Ishikawa (cell line): ENCODE results near the gene DCST2.
"Not testable (repeated sequence)": the region's sequence is repeated elsewhere in the genome, so short reads cannot be mapped to it uniquely, and the experiment has no call there.

Source experiments
- CEBPB ChIP-seq: IDR thresholded peaks from 2 replicates; pipeline ENCODE4 v1.6.1; 2012
- CREB1 ChIP-seq: IDR thresholded peaks from 2 replicates; pipeline ENCODE4 v1.6.1; 2012; ENCODE audit warnings: low read depth
- EGR1 ChIP-seq: IDR thresholded peaks from 2 replicates; pipeline ENCODE4 v1.6.1; 2012
- EP300 ChIP-seq: IDR thresholded peaks from 2 replicates; pipeline ENCODE4 v1.6.1; 2012; ENCODE audit warnings: borderline replicate concordance
- FOXM1 ChIP-seq: IDR thresholded peaks from 2 replicates; pipeline ENCODE4 v1.6.1; 2012; ENCODE audit warnings: low read depth, borderline replicate concordance
- MAX ChIP-seq: IDR thresholded peaks from 2 replicates; pipeline ENCODE4 v1.6.1; 2012
- RAD21 ChIP-seq: IDR thresholded peaks from 2 replicates; pipeline ENCODE4 v1.6.1; 2012; ENCODE audit warnings: low read depth
- TAF1 ChIP-seq: IDR thresholded peaks from 2 replicates; pipeline ENCODE4 v1.6.1; 2012; ENCODE audit warnings: low read depth, mild to moderate bottlenecking
- TCF12 ChIP-seq: IDR thresholded peaks from 2 replicates; pipeline ENCODE4 v1.6.1; 2012; ENCODE audit warnings: low read depth
- TEAD4 ChIP-seq: IDR thresholded peaks from 2 replicates; pipeline ENCODE4 v1.6.1; 2012
- YY1 ChIP-seq: IDR thresholded peaks from 2 replicates; pipeline ENCODE4 v1.6.1; 2012; ENCODE audit warnings: low read depth
- ZBTB7A ChIP-seq: IDR thresholded peaks from 2 replicates; pipeline ENCODE4 v1.6.1; 2012; ENCODE audit warnings: low read depth

GRCh38 chr1:154995301-154995983, 38.1 kb downstream of the DCST2 start:
- TF ChIP-seq TEAD4 = 0 out of 2 replicates have a peak, but pooled peaks have one; percentile 29
- TF ChIP-seq MAX, YY1, CREB1, EP300, ZBTB7A, FOXM1, CEBPB, TAF1, EGR1, TCF12: not testable (repeated sequence)
- TF ChIP-seq RAD21 = peak; percentile 33; the same call in 1 of the 2 replicates
